GM18861 (cell line): ENCODE results near the gene CNPPD1.

Experiments used
- ATAC-seq: cut with Tn5 transposase; IDR thresholded peaks from one replicate; pipeline ENCODE4 v1.9.1; 2021; ENCODE audit not compliant: unreplicated experiment

Gene CNPPD1

GRCh38 chr2:219181531-219181930, 4.8 kb upstream of the CNPPD1 start:
- ATAC-seq: no peak

- no peak for ATAC-seq
These were observed 4.2 kb upstream of the CNPPD1 start for GRCh38 chr2:219180961-219181360.

DNA sequence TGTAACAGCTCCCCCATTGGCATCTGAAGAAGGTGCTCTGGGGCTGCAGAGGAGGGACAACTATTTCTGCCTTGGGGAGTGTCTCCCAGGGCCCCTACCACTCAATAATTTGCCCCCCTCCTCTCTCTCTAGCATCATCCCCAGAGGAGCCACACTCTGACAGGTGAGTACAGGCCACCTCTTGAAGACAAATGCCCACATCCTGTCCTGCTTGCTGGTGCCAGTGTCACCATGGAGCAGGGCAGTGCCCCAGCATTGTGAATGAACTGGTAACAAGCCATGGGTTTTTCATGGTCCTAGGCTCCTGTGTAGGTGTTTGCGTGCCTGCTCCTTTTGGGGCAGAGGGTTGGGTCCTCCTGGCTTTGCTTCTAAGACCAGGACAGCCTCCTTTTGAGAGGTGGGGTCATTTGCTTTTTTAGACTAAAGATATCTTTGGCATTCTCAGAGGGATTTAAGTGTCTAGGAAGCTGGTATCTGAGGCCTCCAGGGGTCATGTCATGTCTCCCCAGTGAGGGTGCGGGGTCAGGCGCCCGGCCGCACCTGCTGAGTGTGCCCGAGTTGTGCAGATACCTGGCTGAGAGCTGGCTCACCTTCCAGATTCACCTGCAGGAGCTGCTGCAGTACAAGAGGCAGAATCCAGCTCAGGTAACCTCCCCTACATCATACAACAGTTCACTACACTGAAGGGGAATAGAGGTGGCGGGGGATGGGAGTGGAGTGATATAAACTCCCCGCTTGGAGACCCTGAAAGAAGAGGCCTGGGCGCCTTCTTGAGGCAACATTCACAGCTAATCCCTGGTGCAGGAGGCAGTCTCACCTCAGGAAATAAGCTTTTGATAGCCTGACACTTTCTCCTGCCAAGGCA, 3.1 kb upstream of the CNPPD1 start:
- ATAC-seq: no peak

DNA sequence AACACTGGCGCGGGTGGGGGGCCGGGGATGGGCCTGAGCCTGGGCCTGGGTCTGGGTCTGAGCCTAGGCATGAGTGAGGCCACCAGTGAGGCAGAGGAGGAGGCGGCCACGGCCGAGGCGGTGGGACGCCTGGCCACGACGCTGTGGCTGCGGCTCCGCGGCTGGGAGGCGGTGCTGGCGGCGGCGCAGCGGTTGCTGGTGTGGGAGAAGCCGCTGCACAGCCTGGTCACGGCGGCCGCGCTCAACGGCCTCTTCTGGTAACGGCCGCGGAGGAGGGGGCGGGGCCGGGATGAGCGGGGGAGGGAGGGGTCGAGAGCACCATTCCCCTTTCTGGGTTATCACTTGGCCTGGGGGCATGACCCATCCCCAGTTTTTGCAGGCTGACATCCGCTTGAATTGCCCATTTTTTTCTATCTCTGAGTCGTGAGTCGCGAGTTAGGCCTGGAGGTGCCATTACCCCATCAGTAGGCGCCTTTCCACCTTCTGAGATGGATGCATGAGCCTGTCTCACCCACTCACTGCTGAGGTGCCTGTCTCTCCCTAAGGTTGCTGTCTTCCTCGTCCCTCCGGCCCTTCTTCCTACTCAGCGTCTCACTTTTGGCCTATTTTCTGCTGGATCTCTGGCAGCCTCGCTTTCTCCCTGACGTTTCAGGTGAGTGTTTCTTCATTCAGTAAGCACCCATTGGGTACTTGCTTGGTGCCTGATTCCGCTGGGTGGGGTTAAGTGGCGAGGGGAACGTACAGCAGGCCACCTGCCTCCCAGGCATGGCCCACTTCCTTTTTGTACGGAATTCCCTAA, 1.9 kb upstream of the CNPPD1 start:
- peak; percentile 4 for ATAC-seq

- peak; percentile 28 for ATAC-seq
These were observed 1.0 kb upstream of the CNPPD1 start, which contains the start of gene RETREG2 for GRCh38 chr2:219177552-219178376. Gene RETREG2 (plus strand): TSS chr2:219178275. CDS start chr2:219178353, 78 bp downstream.

DNA sequence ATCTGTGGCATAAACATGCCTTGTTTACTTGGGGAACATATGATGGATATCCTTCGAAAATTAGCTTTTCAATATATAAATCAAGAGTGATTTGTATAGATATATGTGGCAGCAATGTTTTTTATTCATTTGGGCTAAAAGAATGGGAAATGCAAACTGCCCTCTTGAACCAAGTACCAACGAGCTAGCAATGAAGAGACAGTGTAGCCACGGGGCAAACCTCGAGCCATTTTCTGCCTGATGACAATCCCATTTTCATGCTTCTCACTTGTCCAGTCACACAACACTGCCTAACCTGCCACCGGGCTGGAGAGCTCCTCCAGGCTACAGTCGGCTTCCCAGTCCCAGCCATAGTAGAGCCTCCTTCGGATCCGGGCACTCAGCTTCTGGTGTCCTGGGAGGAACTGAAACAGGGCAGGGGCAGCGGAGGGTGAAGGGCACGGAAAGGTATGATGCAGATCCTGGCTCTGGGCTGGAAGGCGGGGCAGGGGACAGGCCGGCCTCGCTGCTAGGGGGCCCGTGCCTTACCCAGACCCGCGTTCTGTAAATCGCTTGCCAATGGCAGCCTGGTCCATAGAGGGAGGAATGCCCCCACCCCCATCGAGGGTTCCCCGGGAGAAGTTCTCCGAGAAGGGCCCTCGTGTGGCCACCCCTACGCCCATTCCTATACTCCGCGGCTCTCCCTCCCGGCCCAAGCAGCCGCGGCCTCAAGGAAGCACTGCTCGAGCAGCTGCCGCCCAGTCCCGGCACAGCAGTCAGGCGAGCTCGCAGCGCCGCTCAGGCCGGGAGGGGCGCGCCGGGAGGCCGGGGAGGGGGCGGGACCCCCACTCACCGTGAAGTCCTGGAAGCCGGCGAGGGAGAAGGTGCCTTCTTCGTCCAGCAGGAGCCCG, 552 bp downstream of the CNPPD1 start:
- peak; percentile 18 for ATAC-seq

- no peak for ATAC-seq
These were observed 1.2 kb downstream of the CNPPD1 start for GRCh38 chr2:219175486-219175885.

GRCh38 chr2:219174801-219175200, 1.9 kb downstream of the CNPPD1 start:
- no peak for ATAC-seq

DNA sequence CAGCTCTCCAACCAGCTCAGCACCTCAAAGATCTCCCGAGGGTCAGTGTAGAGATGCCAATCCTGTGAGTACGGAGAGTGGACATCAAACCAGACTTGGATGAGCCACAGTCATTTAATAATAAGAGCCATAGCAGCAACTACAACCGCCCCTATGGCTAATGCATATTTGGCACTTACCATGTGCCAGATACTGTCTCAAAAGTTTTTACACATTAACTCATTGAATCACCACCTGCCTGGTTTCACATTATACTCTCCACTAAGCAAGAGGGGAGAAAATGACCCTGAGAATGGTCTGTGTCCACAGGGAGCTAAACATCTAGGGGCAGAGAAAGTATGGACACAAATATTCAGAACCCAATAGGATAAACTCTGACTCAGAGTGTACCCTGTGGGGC, 2.6 kb downstream of the CNPPD1 start:
- ATAC-seq: no peak

DNA sequence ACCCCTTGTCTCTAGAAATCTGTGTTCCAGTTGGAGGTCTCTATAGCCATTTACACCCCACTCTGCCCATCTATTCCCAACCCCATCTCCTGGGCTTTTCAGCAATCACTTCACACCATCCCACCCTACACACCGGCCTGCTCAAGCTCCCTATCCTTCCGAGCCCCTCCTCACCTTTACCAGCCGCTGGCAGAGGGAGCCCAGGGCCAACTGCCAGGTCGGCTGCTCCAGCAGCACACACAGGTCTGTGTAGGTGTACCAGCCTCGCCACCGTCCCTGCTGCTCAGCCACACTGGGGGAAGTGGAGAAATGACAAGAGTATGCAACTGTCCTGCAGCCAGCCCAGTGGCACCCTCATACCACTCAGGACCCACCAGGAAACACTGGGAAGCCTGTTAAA, 3.5 kb downstream of the CNPPD1 start:
- ATAC-seq: no peak

DNA sequence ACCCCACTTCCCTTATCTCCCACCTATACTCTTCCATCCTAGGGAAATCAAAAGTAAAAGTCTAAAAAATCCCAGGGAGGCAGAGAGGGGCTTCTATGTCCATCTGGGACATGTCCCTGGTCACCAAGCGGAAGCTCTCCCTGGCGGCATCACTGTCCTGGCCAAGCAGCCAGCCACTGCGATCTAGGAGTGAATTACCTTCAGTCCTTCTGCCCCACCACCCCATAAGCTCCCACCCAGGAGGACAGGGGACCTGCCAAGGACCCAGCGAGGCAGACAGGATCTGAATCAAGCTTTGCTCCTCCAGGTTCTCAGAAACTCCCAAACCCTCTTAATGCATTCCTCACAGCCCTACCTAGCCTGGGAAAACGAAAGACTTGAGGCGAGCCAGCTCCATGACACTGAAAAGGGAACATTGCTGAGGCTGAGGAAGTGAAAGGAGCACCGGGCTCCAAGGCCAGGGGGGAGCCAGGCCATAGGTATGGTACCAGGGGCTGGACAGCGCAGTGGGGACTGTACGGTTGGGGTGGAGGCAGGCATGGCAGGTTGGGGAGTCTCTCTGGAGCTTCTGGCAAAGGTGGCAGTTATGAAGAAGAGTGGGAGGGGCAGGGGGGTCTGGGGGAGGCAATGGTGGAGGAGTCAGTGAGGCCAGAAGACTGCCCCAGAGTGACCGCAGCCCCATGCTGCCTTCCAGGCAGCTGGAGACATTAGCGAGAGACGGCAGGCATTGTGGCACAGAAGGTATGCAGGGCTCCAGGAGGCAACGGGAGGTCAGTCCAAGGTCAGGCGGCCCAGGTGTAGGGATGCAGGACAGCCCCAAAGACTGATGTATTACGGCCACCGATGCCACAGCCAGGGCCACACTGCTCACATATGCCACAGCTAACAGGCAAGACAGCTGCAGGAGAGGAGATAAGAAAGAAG, 4.2 kb downstream of the CNPPD1 start:
- ATAC-seq: no peak

- ATAC-seq: no peak
These were observed 5.5 kb downstream of the CNPPD1 start for GRCh38 chr2:219171231-219171651.

DNA sequence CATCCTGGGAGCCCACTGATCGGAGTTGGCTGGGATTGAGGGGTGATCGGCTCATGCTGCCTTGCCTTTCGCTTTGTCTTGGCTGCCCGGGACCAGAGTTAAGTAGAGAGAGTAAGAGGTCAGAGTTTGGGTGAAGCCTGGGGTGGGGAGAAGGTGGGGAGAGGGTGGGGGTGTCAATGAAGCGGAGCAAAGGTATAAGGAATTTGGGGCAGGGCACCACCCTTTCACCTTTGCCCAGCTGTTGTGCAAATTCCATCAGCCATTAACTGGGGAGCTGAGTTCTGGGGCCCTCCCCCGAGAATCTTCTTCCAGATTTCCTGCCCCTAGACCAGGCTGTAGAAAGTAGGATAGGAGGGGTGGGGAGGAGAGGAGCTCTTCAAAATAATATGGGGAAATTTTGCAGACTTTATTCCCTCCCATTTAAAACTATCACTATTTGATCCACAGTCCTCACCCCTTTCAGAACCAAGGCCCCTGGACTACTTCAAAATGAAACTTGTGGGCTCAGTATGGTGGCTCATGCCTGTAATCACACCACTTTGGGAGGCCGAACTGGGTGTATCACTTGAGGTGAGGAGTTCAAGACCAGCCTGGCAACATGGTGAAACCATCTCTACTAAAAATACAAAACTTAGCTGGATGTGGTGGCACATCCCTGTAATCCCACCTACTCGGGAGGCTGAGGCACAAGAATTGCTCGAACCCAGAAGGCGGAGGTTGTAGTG, 6.6 kb downstream of the CNPPD1 start, which contains the start of gene SLC23A3:
TSS of gene SLC23A3 (minus strand) at position 100 of the 725 bp plus-strand sequence. CDS start at position 55, 45 bp downstream.
- no peak for ATAC-seq

GRCh38 chr2:219168932-219169331, 7.8 kb downstream of the CNPPD1 start:
- no peak for ATAC-seq

DNA sequence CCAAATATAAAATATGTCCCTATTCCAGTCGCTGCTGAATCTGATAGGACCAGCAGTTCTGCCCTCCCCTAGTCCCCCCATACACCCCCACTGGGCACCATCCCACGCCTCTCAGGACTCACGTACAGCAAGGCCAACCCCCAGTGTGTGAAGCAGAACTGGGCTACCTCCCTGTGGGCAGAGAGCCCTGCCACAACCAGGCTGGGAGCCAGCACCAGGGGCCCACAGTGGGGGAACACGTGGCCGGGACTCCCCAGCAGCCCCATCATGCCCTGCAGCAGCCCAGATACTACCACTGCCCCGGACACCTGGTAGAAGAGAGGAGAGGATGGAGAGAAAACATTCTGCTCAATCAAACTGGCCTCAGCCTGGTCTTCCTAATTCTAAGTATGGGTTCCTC, 8.2 kb downstream of the CNPPD1 start:
- no peak for ATAC-seq

DNA sequence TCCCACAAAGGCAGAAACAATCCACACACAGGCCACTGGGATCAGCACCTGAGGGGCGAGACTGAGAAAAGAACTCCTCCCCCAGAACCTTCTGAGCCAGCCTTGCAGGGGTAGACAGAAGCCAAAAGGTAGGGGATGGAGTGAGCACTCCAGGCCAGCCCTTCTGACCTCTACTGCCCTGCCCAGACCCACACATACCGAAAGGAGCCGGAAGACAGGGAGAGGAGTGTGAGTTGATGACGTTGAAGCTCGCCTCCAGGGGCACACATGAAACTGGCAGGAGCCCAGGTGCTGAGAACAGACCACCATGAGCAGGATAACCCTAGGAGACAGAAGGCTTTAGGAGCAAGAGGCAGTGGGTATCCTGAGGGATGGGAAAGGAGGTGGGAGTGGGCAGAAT, 8.7 kb downstream of the CNPPD1 start:
- ATAC-seq: no peak

- ATAC-seq: no peak
These were observed 11.4 kb downstream of the CNPPD1 start for GRCh38 chr2:219165058-219165911.
